Measurements from ENCODE around the gene DBN1.

The DBN1 gene

DNA sequence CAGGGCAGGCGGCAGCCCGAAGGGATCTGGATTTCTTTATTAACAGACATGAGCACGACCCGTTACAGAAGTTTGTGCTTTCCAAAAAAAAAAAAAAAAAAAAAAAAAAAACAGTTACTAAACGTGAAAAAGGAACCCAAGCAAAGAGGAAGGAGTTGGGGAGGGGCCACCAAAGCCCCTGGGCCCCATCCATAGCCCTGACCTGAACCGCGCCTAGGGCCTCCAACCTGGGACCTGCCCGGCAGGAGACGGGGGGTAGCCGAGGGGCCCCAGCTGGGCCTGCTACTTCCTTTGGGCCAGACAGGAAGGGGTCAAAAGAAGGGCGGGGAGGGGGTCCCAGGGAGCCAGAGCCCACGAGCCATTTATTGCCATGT is 16.9 kb downstream of the DBN1 start:
- Histone ChIP-seq H3K9ac (ENCODE audit: low read length) (no peak overlapping the region), H3K23ac (ENCODE audit: low read length) (no peak overlapping the region), H4K12ac (ENCODE audit: low read depth, low read length) (no peak overlapping the region), H2BK120ac (ENCODE audit: insufficient read depth, low read length, poor library complexity) (no peak overlapping the region), H4K91ac (ENCODE audit: low read depth, low read length) (no peak overlapping the region), H4K8ac (ENCODE audit: low read depth, low read length) (no peak overlapping the region), H3K27me3 (ENCODE audit: insufficient read depth, low read length) (no peaks in the 10 kb centered on the region), H3K4ac (ENCODE audit: low read depth, low read length) (no peak overlapping the region), H3K4me3 (ENCODE audit: low read depth, low read length) (no peak overlapping the region), H2BK12ac (ENCODE audit: low read length) (no peak overlapping the region), H2BK5ac (ENCODE audit: low read depth, low read length, poor library complexity) (no peak overlapping the region), H3K9me3 (ENCODE audit: insufficient read depth, low read depth, low read length) (no peaks in the 10 kb centered on the region), H3K79me1 (ENCODE audit: low read length) (peaks cover 9% of the 10 kb centered on the region), H2AK5ac (ENCODE audit: low read length) (no peak overlapping the region), H3K4me1 (ENCODE audit: control insufficient read depth in 1 of 2, insufficient read depth in 2 of 2, low read length in 2 of 2) (peaks cover 0 to 17% of the 10 kb centered on the region in 2 experiments), H3K79me2 (ENCODE audit: control insufficient read depth, insufficient read depth, low read length, poor library complexity) (no peaks in the 10 kb centered on the region), H3K4me2 (ENCODE audit: low read length) (no peak overlapping the region), H3K18ac (ENCODE audit: low read length) (no peak overlapping the region), H2AFZ (ENCODE audit: insufficient read depth, low read length, poor library complexity) (no peak overlapping the region), H3K27ac (ENCODE audit: low read depth, low read length) (no peak overlapping the region), H3K36me3 (ENCODE audit: control insufficient read depth in 1 of 2, insufficient read depth in 2 of 2, low read length in 2 of 2) (peaks cover 46 to 47% of the 10 kb centered on the region in 2 experiments), H3K14ac (ENCODE audit: low read length) (no peak overlapping the region)
- DNase-seq: no peak
- WGBS (ENCODE audit: extremely low coverage, insufficient coverage, insufficient read length): no CpG with 5 or more reads among the region's 12 CpGs

DNA sequence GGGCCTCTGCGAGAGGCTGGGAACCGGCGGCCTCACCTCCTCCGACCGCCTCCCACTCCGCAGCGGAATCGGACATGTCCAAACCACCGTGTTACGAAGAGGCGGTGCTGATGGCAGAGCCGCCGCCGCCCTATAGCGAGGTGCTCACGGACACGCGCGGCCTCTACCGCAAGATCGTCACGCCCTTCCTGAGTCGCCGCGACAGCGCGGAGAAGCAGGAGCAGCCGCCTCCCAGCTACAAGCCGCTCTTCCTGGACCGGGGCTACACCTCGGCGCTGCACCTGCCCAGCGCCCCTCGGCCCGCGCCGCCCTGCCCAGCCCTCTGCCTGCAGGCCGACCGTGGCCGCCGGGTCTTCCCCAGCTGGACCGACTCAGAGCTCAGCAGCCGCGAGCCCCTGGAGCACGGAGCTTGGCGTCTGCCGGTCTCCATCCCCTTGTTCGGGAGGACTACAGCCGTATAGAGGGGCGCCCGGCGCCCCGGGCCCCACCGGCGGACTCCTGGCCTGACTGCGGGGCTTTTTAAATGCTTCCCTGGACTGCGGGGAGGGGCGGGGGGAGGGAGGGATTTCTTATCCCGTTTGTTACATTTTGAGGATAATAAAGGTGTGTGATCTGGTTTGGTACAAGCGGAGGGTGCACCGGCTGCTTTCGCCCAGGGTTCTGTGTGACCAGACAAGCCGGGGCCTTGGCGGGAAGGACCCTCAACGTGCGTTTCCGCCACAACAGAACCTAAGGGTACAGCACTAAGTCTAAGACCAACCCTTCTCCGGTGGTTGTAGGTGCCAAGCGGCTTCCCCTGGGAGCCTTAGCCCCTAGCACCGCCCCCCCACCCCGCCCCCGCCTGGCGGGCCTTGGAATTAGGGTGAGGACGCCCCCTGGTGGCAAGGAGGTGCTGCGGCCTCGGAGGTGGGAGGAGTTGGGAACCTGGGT is 17.5 kb downstream of the DBN1 start:
- H3K27me3 ChIP-seq (ENCODE audit: insufficient read depth, low read length): no peaks in the 10 kb centered on the region
- H3K14ac ChIP-seq (ENCODE audit: low read length): peak overlapping the region; percentile 14
- H3K9me3 ChIP-seq (ENCODE audit: insufficient read depth, low read depth, low read length): no peaks in the 10 kb centered on the region
- peak overlapping the region; percentile 13 for H3K27ac ChIP-seq (ENCODE audit: low read depth, low read length)
- no peak overlapping the region for H3K4ac ChIP-seq (ENCODE audit: low read depth, low read length)
- H4K12ac ChIP-seq (ENCODE audit: low read depth, low read length): no peak overlapping the region
- no peak overlapping the region for H3K23ac ChIP-seq (ENCODE audit: low read length)
- H2BK120ac ChIP-seq (ENCODE audit: insufficient read depth, low read length, poor library complexity): no peak overlapping the region
- no peaks in the 10 kb centered on the region for H3K79me2 ChIP-seq (ENCODE audit: control insufficient read depth, insufficient read depth, low read length, poor library complexity)
- peaks cover 42 to 43% of the 10 kb centered on the region in 2 experiments for H3K36me3 ChIP-seq (ENCODE audit: control insufficient read depth in 1 of 2, insufficient read depth in 2 of 2, low read length in 2 of 2)
- peak; percentile 86 to 94 for DNase-seq
- peaks cover 0 to 17% of the 10 kb centered on the region in 2 experiments for H3K4me1 ChIP-seq (ENCODE audit: control insufficient read depth in 1 of 2, insufficient read depth in 2 of 2, low read length in 2 of 2)
- H2BK12ac ChIP-seq (ENCODE audit: low read length): no peak overlapping the region
- no CpG with 5 or more reads among the region's 76 CpGs for WGBS (ENCODE audit: extremely low coverage, insufficient coverage, insufficient read length)
- H3K4me3 ChIP-seq (ENCODE audit: low read depth, low read length): peak overlapping the region; percentile 64
- H3K79me1 ChIP-seq (ENCODE audit: low read length): peaks cover 9% of the 10 kb centered on the region
- no peak overlapping the region for H2AK5ac ChIP-seq (ENCODE audit: low read length)
- H3K9ac ChIP-seq (ENCODE audit: low read length): peak overlapping the region; percentile 18
- H3K18ac ChIP-seq (ENCODE audit: low read length): no peak overlapping the region
- peak overlapping the region; percentile 20 for H4K8ac ChIP-seq (ENCODE audit: low read depth, low read length)
- peak overlapping the region; percentile 95 for H3K4me2 ChIP-seq (ENCODE audit: low read length)
- H4K91ac ChIP-seq (ENCODE audit: low read depth, low read length): peak overlapping the region; percentile 5
- H2BK5ac ChIP-seq (ENCODE audit: low read depth, low read length, poor library complexity): no peak overlapping the region
- H2AFZ ChIP-seq (ENCODE audit: insufficient read depth, low read length, poor library complexity): no peak overlapping the region

DNA sequence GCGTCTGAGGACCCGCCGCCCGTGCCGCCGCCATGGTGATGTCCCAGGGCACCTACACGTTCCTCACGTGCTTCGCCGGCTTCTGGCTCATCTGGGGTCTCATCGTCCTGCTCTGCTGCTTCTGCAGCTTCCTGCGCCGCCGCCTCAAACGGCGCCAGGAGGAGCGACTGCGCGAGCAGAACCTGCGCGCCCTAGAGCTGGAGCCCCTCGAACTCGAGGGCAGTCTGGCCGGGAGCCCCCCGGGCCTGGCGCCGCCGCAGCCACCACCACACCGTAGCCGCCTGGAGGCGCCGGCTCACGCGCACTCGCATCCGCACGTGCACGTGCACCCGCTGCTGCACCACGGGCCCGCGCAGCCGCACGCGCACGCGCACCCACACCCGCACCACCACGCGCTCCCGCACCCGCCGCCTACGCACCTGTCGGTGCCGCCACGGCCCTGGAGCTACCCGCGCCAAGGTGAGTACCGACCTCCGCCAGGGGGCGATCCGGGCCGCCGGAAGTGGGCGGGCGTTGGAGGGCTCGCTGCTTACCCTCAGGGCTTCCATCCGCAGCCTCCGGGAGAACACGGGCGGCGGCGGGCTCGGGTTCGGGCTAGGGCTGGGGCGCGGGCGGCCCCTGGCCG is 18.3 kb downstream of the DBN1 start:
- DNase-seq: peak; percentile 77 to 90
- Histone ChIP-seq H3K27ac (ENCODE audit: low read depth, low read length) (peak overlapping the region; percentile 13), H3K4me3 (ENCODE audit: low read depth, low read length) (peak overlapping the region; percentile 64), H4K91ac (ENCODE audit: low read depth, low read length) (peak overlapping the region; percentile 30), H4K8ac (ENCODE audit: low read depth, low read length) (peak overlapping the region; percentile 20), H3K18ac (ENCODE audit: low read length) (peak overlapping the region; percentile 34), H3K79me2 (ENCODE audit: control insufficient read depth, insufficient read depth, low read length, poor library complexity) (no peaks in the 10 kb centered on the region), H2BK12ac (ENCODE audit: low read length) (no peak overlapping the region), H3K27me3 (ENCODE audit: insufficient read depth, low read length) (no peaks in the 10 kb centered on the region), H2AK5ac (ENCODE audit: low read length) (no peak overlapping the region), H3K4ac (ENCODE audit: low read depth, low read length) (no peak overlapping the region), H3K79me1 (ENCODE audit: low read length) (peaks cover 9% of the 10 kb centered on the region), H3K14ac (ENCODE audit: low read length) (peak overlapping the region; percentile 30), H2AFZ (ENCODE audit: insufficient read depth, low read length, poor library complexity) (peak overlapping the region; percentile 66), H3K4me2 (ENCODE audit: low read length) (peak overlapping the region; percentile 95), H3K9ac (ENCODE audit: low read length) (no peak overlapping the region), H2BK120ac (ENCODE audit: insufficient read depth, low read length, poor library complexity) (no peak overlapping the region), H4K12ac (ENCODE audit: low read depth, low read length) (peak overlapping the region; percentile 1), H3K4me1 (ENCODE audit: control insufficient read depth in 1 of 2, insufficient read depth in 2 of 2, low read length in 2 of 2) (peaks cover 0 to 17% of the 10 kb centered on the region in 2 experiments), H3K9me3 (ENCODE audit: insufficient read depth, low read depth, low read length) (no peaks in the 10 kb centered on the region), H2BK5ac (ENCODE audit: low read depth, low read length, poor library complexity) (no peak overlapping the region), H3K23ac (ENCODE audit: low read length) (no peak overlapping the region), H3K36me3 (ENCODE audit: control insufficient read depth in 1 of 2, insufficient read depth in 2 of 2, low read length in 2 of 2) (peaks cover 35 to 36% of the 10 kb centered on the region in 2 experiments)
- no CpG with 5 or more reads among the region's 80 CpGs for WGBS (ENCODE audit: extremely low coverage, insufficient coverage, insufficient read length)

DNA sequence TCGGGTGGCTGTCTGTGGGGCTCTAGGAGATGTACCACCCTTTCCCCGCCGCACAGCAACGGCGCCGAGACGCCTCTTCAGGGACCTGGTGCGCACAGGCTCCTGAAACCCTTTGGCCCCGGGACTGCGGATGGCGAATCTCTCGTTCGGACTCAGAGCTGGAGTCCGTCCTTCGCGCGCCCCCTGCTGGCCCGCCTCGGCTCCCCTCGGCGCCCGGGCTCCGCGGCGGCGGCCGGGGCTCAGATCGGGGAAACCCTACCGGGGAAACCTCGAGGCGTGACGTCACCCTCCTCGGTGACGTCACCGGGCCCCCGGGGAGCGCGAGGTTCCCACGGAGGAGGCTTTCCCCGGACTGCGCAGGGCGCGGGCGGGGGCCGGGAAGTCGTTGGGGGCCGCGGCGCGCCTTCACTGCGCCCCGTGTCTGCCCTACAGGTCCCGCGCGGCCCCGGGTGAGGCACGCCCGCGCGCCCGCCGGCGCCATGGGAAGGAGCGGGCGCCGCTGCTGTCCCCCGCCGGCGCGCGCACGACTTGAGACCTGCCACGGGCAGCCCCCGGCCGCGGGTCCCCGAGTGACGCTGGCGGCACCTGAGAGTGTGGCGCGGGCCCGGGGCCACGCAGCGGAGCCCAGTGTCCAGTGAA is 18.9 kb downstream of the DBN1 start:
- H2BK12ac ChIP-seq (ENCODE audit: low read length): no peak overlapping the region
- H3K4me1 ChIP-seq (ENCODE audit: control insufficient read depth in 1 of 2, insufficient read depth in 2 of 2, low read length in 2 of 2): peaks cover 0 to 17% of the 10 kb centered on the region in 2 experiments
- peak overlapping the region; percentile 66 for H2AFZ ChIP-seq (ENCODE audit: insufficient read depth, low read length, poor library complexity)
- no peak overlapping the region for H2AK5ac ChIP-seq (ENCODE audit: low read length)
- peak overlapping the region; percentile 34 for H3K18ac ChIP-seq (ENCODE audit: low read length)
- DNase-seq: peak; percentile 87 to 96
- H4K12ac ChIP-seq (ENCODE audit: low read depth, low read length): no peak overlapping the region
- no peak overlapping the region for H3K23ac ChIP-seq (ENCODE audit: low read length)
- H4K8ac ChIP-seq (ENCODE audit: low read depth, low read length): peak overlapping the region; percentile 6
- no peak overlapping the region for H3K4ac ChIP-seq (ENCODE audit: low read depth, low read length)
- no peak overlapping the region for H2BK5ac ChIP-seq (ENCODE audit: low read depth, low read length, poor library complexity)
- no CpG with 5 or more reads among the region's 84 CpGs for WGBS (ENCODE audit: extremely low coverage, insufficient coverage, insufficient read length)
- peak overlapping the region; percentile 30 for H3K14ac ChIP-seq (ENCODE audit: low read length)
- peak overlapping the region; percentile 95 for H3K4me2 ChIP-seq (ENCODE audit: low read length)
- H3K36me3 ChIP-seq (ENCODE audit: control insufficient read depth in 1 of 2, insufficient read depth in 2 of 2, low read length in 2 of 2): peaks cover 28 to 29% of the 10 kb centered on the region in 2 experiments
- H3K79me2 ChIP-seq (ENCODE audit: control insufficient read depth, insufficient read depth, low read length, poor library complexity): no peaks in the 10 kb centered on the region
- peaks cover 2% of the 10 kb centered on the region for H3K9me3 ChIP-seq (ENCODE audit: insufficient read depth, low read depth, low read length)
- H3K27me3 ChIP-seq (ENCODE audit: insufficient read depth, low read length): no peaks in the 10 kb centered on the region
- no peak overlapping the region for H3K9ac ChIP-seq (ENCODE audit: low read length)
- peak overlapping the region; percentile 30 for H4K91ac ChIP-seq (ENCODE audit: low read depth, low read length)
- H2BK120ac ChIP-seq (ENCODE audit: insufficient read depth, low read length, poor library complexity): no peak overlapping the region
- peak overlapping the region; percentile 64 for H3K4me3 ChIP-seq (ENCODE audit: low read depth, low read length)
- peaks cover 9% of the 10 kb centered on the region for H3K79me1 ChIP-seq (ENCODE audit: low read length)
- peak overlapping the region; percentile 3 for H3K27ac ChIP-seq (ENCODE audit: low read depth, low read length)
